ENCODE measurements around the gene ATG10.

- TF ChIP-seq, protein P1, sequence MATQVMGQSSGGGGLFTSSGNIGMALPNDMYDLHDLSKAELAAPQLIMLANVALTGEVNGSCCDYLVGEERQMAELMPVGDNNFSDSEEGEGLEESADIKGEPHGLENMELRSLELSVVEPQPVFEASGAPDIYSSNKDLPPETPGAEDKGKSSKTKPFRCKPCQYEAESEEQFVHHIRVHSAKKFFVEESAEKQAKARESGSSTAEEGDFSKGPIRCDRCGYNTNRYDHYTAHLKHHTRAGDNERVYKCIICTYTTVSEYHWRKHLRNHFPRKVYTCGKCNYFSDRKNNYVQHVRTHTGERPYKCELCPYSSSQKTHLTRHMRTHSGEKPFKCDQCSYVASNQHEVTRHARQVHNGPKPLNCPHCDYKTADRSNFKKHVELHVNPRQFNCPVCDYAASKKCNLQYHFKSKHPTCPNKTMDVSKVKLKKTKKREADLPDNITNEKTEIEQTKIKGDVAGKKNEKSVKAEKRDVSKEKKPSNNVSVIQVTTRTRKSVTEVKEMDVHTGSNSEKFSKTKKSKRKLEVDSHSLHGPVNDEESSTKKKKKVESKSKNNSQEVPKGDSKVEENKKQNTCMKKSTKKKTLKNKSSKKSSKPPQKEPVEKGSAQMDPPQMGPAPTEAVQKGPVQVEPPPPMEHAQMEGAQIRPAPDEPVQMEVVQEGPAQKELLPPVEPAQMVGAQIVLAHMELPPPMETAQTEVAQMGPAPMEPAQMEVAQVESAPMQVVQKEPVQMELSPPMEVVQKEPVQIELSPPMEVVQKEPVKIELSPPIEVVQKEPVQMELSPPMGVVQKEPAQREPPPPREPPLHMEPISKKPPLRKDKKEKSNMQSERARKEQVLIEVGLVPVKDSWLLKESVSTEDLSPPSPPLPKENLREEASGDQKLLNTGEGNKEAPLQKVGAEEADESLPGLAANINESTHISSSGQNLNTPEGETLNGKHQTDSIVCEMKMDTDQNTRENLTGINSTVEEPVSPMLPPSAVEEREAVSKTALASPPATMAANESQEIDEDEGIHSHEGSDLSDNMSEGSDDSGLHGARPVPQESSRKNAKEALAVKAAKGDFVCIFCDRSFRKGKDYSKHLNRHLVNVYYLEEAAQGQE (IDR thresholded peaks at IDR 0.05; ENCODE audit: unreplicated experiment), result no peak
- no peak for TF ChIP-seq POLR2AphosphoS5 (IDR thresholded peaks at IDR 0.05; ENCODE audit: low read depth)
- TF ChIP-seq EZH2 (IDR thresholded peaks at IDR 0.05; ENCODE audit: low read depth, unreplicated experiment), result no peak
- TF ChIP-seq, protein P2, sequence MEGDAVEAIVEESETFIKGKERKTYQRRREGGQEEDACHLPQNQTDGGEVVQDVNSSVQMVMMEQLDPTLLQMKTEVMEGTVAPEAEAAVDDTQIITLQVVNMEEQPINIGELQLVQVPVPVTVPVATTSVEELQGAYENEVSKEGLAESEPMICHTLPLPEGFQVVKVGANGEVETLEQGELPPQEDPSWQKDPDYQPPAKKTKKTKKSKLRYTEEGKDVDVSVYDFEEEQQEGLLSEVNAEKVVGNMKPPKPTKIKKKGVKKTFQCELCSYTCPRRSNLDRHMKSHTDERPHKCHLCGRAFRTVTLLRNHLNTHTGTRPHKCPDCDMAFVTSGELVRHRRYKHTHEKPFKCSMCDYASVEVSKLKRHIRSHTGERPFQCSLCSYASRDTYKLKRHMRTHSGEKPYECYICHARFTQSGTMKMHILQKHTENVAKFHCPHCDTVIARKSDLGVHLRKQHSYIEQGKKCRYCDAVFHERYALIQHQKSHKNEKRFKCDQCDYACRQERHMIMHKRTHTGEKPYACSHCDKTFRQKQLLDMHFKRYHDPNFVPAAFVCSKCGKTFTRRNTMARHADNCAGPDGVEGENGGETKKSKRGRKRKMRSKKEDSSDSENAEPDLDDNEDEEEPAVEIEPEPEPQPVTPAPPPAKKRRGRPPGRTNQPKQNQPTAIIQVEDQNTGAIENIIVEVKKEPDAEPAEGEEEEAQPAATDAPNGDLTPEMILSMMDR (conservative IDR thresholded peaks at IDR 0.05; ENCODE audit: low read depth in 2 of 2), result no peak
- TF ChIP-seq CREB1 (CRISPR knock-in tag; IDR thresholded peaks at IDR 0.05; ENCODE audit: low read depth), result no peak
- TF ChIP-seq EZH2phosphoT487 (IDR thresholded peaks at IDR 0.05; ENCODE audit: unreplicated experiment), result no peak
- TF ChIP-seq JUNB (IDR thresholded peaks at IDR 0.05; ENCODE audit: unreplicated experiment), result no peak
- TF ChIP-seq, protein P3, sequence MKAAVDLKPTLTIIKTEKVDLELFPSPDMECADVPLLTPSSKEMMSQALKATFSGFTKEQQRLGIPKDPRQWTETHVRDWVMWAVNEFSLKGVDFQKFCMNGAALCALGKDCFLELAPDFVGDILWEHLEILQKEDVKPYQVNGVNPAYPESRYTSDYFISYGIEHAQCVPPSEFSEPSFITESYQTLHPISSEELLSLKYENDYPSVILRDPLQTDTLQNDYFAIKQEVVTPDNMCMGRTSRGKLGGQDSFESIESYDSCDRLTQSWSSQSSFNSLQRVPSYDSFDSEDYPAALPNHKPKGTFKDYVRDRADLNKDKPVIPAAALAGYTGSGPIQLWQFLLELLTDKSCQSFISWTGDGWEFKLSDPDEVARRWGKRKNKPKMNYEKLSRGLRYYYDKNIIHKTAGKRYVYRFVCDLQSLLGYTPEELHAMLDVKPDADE (IDR thresholded peaks at IDR 0.05), result no peak
- TF ChIP-seq ZNF114 (CRISPR knock-in tag; IDR thresholded peaks at IDR 0.05), result no peak
- TF ChIP-seq NANOG (IDR thresholded peaks at IDR 0.05; ENCODE audit: borderline replicate concordance), result no peak
Observed at GRCh38 chr5:81994679-81995078, 22.9 kb downstream of the ATG10 start.
